Measurements from ENCODE around the gene MACROD2.

GRCh38 chr20:14556206-14556605, 560.9 kb downstream of the MACROD2 start:
- TF ChIP-seq EP300 (IDR thresholded peaks at IDR 0.05): no peak
- TF ChIP-seq, protein P1, sequence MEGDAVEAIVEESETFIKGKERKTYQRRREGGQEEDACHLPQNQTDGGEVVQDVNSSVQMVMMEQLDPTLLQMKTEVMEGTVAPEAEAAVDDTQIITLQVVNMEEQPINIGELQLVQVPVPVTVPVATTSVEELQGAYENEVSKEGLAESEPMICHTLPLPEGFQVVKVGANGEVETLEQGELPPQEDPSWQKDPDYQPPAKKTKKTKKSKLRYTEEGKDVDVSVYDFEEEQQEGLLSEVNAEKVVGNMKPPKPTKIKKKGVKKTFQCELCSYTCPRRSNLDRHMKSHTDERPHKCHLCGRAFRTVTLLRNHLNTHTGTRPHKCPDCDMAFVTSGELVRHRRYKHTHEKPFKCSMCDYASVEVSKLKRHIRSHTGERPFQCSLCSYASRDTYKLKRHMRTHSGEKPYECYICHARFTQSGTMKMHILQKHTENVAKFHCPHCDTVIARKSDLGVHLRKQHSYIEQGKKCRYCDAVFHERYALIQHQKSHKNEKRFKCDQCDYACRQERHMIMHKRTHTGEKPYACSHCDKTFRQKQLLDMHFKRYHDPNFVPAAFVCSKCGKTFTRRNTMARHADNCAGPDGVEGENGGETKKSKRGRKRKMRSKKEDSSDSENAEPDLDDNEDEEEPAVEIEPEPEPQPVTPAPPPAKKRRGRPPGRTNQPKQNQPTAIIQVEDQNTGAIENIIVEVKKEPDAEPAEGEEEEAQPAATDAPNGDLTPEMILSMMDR (IDR thresholded peaks at IDR 0.05): no peak

All from tibial nerve (tissue), 4 donors.